SIG-M5 treated with dmso at 0.1 percent for 504 hours (cell line): ENCODE measurements around the gene MCF2L2.
"Not testable (repeated sequence)": the region's sequence is repeated elsewhere in the genome, so short reads cannot be mapped to it uniquely, and the experiment has no call there.

Experiments
- DNase-seq: peaks from one replicate; lab custom pipeline; 2025; ENCODE audit not compliant: unreplicated experiment; lab: John Stamatoyannopoulos, UW

The MCF2L2 gene

GRCh38 chr3:183428447-183429211 is at the start of gene MCF2L2:
Gene MCF2L2 (minus strand): TSS chr3:183428619. CDS start chr3:183427977, 642 bp downstream.
- peak; percentile 46 for DNase-seq

GRCh38 chr3:183477801-183478456 is 49.5 kb upstream of the MCF2L2 start:
- DNase-seq, result no peak

GRCh38 chr3:183475764-183476162 is 47.3 kb upstream of the MCF2L2 start:
- not testable (repeated sequence) for DNase-seq

GRCh38 chr3:183475016-183475763 is 46.8 kb upstream of the MCF2L2 start:
- no peak for DNase-seq

GRCh38 chr3:183473969-183474368 is 45.5 kb upstream of the MCF2L2 start:
- no peak for DNase-seq

GRCh38 chr3:183472155-183472554 is 43.7 kb upstream of the MCF2L2 start:
- no peak for DNase-seq

- no peak for DNase-seq
Measured at GRCh38 chr3:183468424-183468823, 40.0 kb upstream of the MCF2L2 start.

GRCh38 chr3:183466575-183466974 is 38.2 kb upstream of the MCF2L2 start:
- no peak for DNase-seq

GRCh38 chr3:183465710-183466109 is 37.3 kb upstream of the MCF2L2 start:
- not testable (repeated sequence) for DNase-seq

- DNase-seq, result no peak
Measured at GRCh38 chr3:183464480-183464879, 36.1 kb upstream of the MCF2L2 start.

GRCh38 chr3:183460081-183461055 is 31.9 kb upstream of the MCF2L2 start:
- DNase-seq, result no peak

GRCh38 chr3:183455089-183455488 is 26.7 kb upstream of the MCF2L2 start:
- DNase-seq, result no peak

GRCh38 chr3:183454064-183454463 is 25.6 kb upstream of the MCF2L2 start:
- no peak for DNase-seq

GRCh38 chr3:183449791-183450190 is 21.4 kb upstream of the MCF2L2 start:
- no peak for DNase-seq

GRCh38 chr3:183449391-183449790 is 21.0 kb upstream of the MCF2L2 start:
- DNase-seq, result peak; percentile 13

- DNase-seq, result no peak
Measured at GRCh38 chr3:183448369-183449128, 20.1 kb upstream of the MCF2L2 start.

- DNase-seq, result peak; percentile 90
Measured at GRCh38 chr3:183447206-183448001, 19.0 kb upstream of the MCF2L2 start.

- DNase-seq, result no peak
Measured at GRCh38 chr3:183446838-183447205, 18.4 kb upstream of the MCF2L2 start.

- DNase-seq, result no peak
Measured at GRCh38 chr3:183444748-183445147, 16.3 kb upstream of the MCF2L2 start.
